HepG2 (cell line): Measurements from ENCODE around the gene CLDN3.

Source experiments
- EP300 ChIP-seq, 3 experiments: sonication (generic) in 1 of 3; formaldehyde crosslinking in 1 of 3; IDR thresholded peaks; 2 replicates each; pipeline versions ENCODE4 v1.5.1 to v1.6.1; 2011 to 2020; ENCODE audit warnings: low read depth in 2 of 3, low read length in 2 of 3, borderline replicate concordance in 1 of 3, improper control_type of control experiment in 1 of 3, mild to moderate bottlenecking in 1 of 3, missing genetic modification reagents in 1 of 3, moderate library complexity in 1 of 3
- SNAI1 ChIP-seq: sonication (generic); formaldehyde crosslinking; IDR thresholded peaks from 2 replicates; pipeline ENCODE4 v1.5.0; 2020; ENCODE audit warnings: mild to moderate bottlenecking, missing genetic modification reagents, borderline replicate concordance
- TCF12 ChIP-seq, 2 experiments: fragments of 450-650 bp in 1 of 2; sonication (generic) in 1 of 2; formaldehyde crosslinking in 1 of 2; IDR thresholded peaks; 2 replicates each; pipeline versions ENCODE4 v1.6.1 to v1.8.0; 2017 to 2022; ENCODE audit warnings: antibody characterized with exemption in 1 of 2, mild to moderate bottlenecking in 1 of 2, missing genetic modification reagents in 1 of 2, moderate library complexity in 1 of 2
- ZNF274 ChIP-seq: sonication (generic); formaldehyde crosslinking; IDR thresholded peaks from 2 replicates; pipeline ENCODE4 v1.5.1; 2020; ENCODE audit warnings: mild to moderate bottlenecking, missing genetic modification reagents
- ZNF280B ChIP-seq: sonication (generic); formaldehyde crosslinking; IDR thresholded peaks from 2 replicates; pipeline ENCODE4 v1.5.0; 2020; ENCODE audit warnings: missing genetic modification reagents, mild to moderate bottlenecking, borderline replicate concordance
- ZNF670 ChIP-seq: sonication (generic); formaldehyde crosslinking; IDR thresholded peaks from 2 replicates; pipeline ENCODE4 v1.8.0; 2022; ENCODE audit warnings: mild to moderate bottlenecking, missing genetic modification reagents, borderline replicate concordance
- ZSCAN21 ChIP-seq: sonication (generic); formaldehyde crosslinking; IDR thresholded peaks from 2 replicates; pipeline ENCODE4 v1.8.0; 2022; ENCODE audit warnings: mild to moderate bottlenecking, missing genetic modification reagents, moderate library complexity, borderline replicate concordance
- TF ChIP-seq, protein P1 (sequence below): IDR thresholded peaks from 2 replicates; pipeline ENCODE4 v1.6.1; 2016
- TF ChIP-seq, protein P2 (sequence below): IDR thresholded peaks from 2 replicates; pipeline ENCODE4 v1.6.1; 2016; ENCODE audit warnings: missing genetic modification reagents, missing compliant biosample characterization

DNA sequence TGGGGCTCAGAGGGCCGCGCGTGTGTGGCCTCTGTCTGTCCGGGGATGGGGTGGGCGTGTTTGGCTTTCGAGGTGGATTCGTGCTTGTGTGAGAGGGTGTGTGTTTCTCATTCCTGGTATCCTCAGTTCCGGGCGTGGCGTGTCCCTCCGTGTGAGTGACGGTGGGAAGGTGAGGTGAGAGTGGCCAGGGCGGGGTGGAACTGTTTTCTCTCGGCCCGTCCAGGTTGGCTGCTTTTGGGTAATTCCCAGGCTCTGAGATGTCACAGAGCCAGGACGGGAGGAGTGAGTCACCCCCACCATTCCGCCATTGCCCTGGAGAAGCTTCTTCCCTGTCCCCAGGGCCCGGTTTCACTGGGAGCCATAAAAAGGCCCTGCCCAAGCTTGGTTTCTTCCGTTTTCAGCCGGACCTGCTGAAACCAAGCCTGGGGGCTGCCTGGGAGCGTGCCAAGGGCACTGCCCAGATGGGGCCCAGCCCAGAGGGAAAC is 39.4 kb upstream of the CLDN3 start:
- TF ChIP-seq, protein P1, sequence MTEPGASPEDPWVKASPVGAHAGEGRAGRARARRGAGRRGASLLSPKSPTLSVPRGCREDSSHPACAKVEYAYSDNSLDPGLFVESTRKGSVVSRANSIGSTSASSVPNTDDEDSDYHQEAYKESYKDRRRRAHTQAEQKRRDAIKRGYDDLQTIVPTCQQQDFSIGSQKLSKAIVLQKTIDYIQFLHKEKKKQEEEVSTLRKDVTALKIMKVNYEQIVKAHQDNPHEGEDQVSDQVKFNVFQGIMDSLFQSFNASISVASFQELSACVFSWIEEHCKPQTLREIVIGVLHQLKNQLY (CRISPR knock-in tag) = no peak
- TF ChIP-seq ZNF274 (CRISPR knock-in tag) = no peak
- no peak for TF ChIP-seq ZSCAN21 (CRISPR knock-in tag)
- no peak for TF ChIP-seq TCF12 (IDR thresholded peaks at IDR 0.05)
- TF ChIP-seq TCF12 (CRISPR knock-in tag; IDR thresholded peaks at IDR 0.05) = no peak
- TF ChIP-seq, protein P2, sequence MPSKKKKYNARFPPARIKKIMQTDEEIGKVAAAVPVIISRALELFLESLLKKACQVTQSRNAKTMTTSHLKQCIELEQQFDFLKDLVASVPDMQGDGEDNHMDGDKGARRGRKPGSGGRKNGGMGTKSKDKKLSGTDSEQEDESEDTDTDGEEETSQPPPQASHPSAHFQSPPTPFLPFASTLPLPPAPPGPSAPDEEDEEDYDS (CRISPR knock-in tag) = no peak
- TF ChIP-seq EP300 (IDR thresholded peaks at IDR 0.05; ENCODE audit: low read depth in 2 of 2, low read length in 2 of 2) = no peak
- no peak for TF ChIP-seq EP300 (CRISPR knock-in tag; IDR thresholded peaks at IDR 0.05; ENCODE audit: borderline replicate concordance)
- TF ChIP-seq SNAI1 (CRISPR knock-in tag) = no peak
- no peak for TF ChIP-seq ZNF670 (CRISPR knock-in tag)
- no peak for TF ChIP-seq ZNF280B (CRISPR knock-in tag)
